ENCODE data around the gene C2CD3.
"Not testable (repeated sequence)": the region's sequence is repeated elsewhere in the genome, so short reads cannot be mapped to it uniquely, and the experiment has no call there.

The C2CD3 gene

DNA sequence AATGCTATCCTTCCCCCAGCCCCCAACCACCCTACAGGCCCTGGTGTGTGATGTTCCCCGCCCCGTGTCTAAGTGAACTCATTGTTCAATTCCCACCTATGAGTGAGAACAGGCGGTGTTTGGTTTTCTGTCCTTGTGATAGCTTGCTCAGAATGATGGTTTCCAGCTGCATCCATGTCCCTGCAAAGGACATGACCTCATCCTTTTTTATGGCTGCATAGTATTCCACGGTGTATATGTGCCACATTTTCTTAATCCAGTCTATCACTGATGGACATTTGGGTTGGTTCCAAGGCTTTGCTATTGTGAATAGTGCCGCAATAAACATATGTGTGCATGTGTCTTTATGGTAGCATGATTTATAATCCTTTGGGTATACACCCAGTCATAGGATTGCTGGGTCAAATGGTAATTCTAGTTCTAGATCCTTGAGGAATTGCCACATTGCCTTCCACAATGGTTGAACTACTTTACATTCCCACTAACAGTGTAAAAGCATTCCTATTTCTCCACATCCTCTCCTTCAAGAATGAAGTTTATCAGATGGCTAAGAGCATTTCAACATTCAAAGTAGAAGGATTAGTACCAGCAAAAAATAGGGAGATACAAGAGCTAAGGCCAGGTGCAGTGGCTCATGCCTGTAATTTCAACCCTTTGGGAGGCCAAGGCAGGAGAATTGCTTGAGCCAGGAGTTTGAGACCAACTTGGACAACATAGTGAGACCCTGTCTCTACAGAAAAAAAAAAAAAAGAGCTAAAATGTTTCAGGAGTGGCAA, 50.4 kb downstream of the C2CD3 start:
- not testable (repeated sequence) for DNase-seq

DNA sequence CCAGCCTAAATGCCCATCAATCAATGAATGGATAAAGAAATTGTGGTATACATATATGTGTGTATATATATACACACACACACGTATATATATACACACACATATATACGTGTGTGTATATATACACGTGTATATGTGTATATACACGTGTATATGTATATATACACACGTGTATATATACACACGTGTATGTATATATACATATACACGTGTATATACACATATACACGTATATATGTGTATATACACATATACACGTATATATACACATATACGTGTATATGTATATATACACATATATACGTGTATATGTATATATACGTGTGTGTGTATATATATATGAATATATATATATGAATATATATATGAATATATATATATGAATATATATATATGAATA, 54.1 kb downstream of the C2CD3 start:
- DNase-seq: no peak

DNA sequence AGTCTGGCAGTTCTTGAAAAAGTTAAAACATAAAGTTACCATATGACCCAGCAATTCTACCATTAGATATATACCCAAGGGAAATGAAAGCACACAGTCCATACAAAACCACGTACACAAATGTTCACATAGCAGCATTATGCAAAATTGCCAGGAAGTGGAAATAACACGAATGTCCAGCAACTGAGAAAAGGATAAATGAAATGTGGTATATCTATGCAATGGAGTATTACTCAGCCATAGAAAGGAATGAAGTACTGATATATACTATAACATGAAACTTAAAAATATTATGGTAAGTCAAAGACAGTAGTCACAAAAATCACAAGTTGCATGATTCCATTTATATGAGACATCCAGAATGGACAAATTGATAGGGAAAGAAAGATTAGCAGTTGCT, 57.9 kb downstream of the C2CD3 start:
- no peak for DNase-seq

DNA sequence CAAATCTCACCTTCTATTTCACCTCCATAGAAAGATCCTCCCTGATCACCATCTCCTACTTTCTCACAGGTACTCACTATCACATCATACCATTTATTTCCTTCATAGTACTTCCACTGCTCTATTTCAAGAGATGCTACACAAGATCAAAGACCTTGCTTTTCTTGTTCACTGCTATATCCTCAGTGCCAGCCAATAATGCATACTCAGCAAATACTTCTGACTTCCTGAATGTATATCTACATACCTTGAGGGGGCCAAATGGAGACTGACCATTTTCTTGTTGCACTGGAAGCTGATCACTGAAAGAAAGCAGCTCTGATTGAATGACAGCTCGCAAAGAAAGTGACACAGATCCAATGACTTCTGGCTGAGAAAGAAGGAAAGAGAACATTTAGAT, 64.7 kb downstream of the C2CD3 start:
- no peak for DNase-seq

DNA sequence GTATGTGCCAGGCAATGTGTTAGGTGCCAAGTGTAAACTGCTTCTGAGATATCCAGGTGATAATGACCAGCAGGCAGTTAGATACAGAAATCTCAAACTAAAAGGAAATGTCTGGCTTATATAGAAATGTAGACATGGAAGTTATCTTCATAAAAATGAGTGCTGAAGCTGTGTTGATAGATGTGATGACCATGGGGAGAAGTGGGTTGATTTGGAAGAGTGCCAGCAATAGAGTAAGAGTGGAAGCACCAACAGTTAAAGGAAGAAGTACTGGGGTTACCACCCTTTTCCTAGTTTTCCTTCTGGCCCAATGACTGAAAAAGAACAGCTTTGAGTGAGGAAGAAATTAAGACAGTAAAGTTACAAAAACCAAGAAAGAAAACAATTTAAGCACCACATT, 68.5 kb downstream of the C2CD3 start:
- DNase-seq: no peak

DNA sequence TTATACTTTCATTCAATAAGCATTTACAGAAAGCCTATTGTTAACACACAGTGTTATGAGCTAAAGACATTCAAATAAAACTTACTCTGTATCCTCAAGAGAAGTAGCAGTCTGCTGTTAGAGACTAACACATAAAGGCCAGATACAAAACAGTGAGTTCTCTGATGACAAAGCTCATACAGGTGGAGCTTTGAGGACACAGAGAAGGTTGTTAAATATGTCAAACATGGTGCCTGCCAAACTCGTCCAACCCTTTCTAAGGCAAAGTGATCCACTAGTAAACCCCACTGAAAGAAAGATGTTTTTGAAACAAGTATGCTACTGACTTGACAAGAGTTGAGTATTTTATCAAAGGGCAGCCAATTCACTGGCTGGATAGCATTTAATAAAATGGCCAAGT, 70.1 kb downstream of the C2CD3 start:
- DNase-seq: no peak

DNA sequence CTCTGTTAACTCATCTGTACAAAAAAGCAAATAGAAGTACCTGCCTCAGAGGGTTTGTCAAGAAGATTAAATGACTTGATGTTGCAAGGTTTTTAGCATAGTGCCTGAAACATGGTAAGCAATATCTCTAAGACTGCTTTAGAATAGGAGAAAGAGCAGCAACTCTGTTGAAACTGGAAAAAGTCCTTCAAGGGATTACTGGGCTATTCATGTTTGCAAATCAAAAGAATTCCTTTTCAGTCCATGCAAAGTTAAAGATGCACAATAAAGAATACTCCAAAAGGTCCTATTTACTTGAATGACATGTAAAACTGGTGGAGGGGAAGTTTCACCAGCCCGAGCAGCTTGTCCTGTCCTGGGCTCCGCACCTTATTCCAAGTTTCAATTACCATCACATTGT, 70.6 kb downstream of the C2CD3 start:
- no peak for DNase-seq

DNA sequence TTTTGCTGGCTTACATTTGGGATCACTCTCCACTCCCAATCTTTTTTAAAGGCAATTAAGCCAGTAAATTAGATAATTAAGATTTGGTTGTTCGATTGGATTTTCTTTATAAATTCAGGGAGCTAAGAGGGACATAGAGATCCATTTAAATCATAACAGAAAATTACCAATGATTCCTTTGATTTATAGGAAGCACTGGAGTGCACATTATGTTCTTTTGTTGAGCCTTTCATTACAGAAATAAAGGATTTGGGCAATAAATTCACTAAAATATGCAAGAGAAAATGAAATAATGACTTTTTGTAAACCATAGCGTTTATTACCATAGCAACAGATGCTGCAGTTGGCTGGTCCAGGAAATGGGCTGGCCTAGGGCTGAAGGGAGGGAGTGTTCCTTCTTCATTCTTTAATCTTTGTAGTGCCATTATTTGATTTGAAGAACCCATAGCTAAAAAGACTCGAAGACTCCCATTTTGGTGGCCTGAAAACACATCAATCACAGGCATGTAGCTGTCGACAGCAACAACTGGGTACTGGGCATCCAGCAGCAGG, 73.0 kb downstream of the C2CD3 start:
- DNase-seq: no peak

DNA sequence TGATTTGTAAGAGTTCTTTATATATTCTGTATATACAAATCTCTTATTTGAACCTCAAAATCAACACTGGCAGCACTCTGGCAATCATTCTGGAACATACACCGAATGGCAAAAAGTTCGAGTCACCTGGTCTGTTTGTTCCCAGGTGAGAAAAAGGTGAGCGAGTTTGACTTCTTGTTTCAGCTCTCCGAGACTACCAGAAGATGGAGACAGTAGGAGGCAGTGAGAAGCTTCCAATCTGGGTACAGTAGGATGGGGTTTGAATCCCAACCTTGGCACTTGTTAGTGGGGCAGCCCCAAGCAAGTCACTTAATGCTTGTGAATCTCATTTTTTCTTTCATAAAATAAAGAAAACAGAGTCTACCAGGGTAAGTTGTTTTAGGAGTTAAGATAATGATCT, 76.4 kb downstream of the C2CD3 start:
- DNase-seq: no peak

DNA sequence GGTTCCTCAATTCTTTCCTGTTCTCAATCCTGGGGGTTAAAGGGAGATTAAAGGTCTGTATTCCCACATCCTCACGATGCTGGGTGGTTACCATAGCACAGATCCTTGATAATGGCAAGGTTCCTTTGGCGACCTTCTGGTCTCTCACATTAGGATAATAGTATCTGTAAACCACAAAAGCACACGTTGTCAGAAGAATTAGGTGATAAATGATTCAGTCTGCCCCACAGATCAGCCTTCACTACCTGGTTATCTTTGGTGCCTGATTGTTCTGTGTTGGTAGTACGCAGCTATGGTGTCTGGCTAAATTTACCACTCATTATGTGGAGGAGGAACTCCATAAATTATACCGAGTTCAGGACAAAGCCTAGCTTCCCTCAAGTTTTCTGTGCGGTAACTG, 78.4 kb downstream of the C2CD3 start:
- no peak for DNase-seq

DNA sequence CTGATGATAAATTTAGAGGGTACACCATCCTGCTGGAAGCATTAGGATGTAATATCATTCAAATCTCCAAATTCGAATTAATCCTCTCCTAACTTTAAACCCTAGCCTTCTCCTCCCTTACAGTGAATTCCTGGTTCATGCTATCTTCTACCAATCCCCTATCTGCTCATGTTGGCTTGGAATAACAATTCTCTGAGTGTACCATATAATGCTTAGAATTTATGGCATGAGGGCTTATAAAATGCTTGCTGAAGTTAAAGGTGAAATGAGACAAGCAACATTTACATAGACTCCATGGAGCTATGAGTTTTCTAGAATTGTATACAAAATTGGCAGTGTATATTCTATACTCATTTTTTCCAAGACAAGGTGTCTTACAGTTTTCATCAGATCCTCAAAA, 79.3 kb downstream of the C2CD3 start:
- no peak for DNase-seq

DNA sequence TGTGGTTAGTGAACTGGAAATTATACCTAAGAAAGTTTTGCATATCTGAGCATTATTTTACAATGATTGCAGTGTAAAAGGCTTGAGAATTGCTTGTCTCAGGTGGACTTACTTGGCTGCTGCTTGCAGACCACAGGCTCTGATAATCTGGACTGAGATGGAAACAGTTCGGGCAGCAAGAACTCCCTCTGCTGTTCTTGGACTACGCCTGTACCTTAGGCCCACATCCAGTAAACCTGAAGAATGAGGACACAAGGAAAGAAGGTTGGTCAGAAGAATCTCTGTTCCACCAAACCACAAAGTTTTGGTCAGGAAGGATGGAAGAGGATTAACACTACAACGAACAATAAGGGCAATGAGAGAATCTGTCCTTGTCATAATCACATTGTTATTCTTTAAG, 80.1 kb downstream of the C2CD3 start:
- DNase-seq: no peak

DNA sequence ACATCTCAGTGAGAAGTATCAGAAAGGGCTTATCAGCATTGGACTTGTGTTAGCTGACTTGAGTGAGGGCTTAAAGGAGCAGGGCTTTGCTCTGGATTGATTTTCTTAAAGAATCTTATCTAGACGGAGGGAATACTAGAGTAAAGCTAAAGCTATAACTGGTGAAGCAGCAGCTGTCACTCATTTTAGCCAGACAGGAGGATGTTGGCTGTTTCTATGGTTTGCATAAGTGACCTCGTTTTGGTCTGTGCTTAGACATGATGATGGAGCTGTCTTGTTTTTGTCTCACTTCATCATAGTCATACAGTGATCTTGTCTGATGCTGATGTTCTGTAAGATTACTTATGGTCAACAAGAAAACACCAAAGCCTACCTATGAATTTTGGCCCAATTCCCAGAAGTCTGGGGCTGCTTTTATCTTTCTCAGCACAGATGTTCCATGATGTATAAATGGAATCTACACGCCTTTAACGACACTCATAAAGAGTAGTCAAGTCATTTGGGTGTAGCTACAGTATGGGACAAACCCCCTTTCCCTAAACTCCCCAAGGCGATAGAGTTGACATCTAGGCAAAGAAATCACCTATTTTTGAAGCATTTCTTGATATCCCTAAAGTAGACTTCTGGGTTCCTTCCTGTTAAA, 84.4 kb downstream of the C2CD3 start:
- no peak for DNase-seq

DNA sequence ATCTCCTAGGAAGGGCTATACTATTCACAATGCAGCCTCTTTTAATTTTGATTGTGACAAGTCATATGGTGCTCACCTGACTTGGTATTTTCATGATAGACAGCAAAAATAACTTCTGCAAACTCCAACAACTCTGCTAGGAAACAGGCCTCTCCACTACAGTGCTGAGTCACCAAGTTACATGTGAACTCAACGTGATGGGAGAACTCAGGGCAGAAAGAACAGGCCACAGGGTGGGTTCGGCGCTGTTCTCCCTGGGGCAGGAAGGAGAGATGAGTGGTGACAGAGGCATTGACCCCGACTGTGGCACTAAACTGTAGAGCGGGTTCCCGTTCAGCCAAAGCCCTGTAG, 85.3 kb downstream of the C2CD3 start:
- DNase-seq: no peak

DNA sequence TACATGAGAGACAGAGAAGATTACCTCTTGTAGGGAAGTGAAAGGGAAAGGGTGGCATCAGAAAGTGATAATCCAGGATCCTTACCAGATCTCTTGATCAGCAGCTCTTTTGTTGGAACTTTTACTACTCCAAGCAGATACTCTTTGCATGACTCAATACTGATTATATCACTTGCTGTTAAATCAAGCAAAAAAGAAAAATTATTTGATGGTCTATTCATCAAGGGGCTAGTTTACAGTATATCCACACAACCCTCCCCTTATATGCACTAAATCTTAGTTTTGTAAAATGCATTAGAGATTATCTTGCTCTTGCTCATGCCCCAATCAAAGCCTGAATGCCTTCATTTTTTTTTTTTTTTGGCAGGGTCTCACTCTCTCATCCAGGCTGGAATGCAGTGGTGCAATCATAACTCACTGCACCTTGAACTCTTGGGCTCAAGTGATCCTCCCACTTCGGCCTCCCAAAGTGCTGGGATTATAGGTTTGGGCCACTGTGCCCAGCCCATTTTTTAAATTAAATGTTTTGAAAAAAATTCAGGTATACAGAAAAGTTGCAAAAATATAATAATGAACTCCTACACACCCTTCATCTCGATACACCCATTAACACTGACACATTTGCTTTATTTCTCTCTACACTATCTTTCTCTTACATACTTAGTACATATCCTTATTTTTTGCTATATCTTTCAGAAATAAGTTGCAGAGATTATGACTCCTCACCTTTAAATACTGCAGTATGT, 85.8 kb downstream of the C2CD3 start:
- no peak for DNase-seq

DNA sequence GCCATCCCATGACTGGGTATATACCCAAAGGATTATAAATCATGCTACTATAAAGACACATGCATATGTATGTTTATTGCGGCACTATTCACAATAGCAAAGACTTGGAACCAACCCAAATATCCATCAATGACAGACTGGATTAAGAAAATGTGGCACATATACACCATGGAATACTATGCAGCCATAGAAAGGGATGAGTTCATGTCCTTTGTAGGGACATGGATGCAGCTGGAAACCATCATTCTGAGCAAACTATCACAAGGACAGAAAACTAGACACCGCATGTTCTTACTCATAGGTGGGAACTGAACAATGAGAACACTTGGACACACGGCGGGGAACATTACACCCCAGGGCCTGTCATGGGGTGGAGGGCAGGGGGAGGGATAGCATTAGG, 86.9 kb downstream of the C2CD3 start:
- DNase-seq: not testable (repeated sequence)

DNA sequence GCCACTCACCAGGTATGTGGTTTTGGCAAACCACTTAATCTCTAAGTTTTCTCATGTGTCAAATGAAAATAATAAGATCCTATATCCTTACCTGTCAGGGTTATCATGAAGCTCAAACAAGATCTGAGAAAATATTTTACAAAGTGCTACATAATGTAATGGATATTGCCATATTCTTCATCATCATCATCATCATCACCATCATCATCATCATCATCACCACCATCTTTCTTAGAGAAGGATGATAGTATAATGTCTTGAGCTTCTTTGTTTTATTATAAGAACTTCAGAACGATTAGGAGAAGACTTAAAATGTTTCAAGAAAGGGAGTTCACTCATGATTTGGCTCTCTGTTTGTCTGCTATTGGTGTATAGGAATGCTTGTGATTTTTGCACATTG, 89.4 kb downstream of the C2CD3 start:
- no peak for DNase-seq

DNA sequence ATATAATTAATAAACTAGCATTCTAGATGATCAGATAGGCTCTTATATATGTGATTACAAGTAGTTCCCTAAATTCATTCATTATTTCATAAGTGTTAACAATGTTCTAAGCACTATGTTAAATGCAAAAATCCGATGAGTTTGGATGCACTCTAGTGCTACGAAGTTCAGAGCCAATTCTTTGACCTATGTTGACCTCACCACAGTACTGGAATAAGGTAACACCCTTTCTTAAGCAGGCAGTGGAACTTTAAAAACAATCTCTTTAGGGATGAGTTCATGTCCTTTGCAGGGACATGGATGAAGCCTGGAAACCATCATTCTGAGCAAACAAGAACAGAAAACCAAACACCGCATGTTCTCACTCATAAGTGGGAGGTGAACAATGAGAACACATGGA, 93.6 kb downstream of the C2CD3 start:
- DNase-seq: no peak

DNA sequence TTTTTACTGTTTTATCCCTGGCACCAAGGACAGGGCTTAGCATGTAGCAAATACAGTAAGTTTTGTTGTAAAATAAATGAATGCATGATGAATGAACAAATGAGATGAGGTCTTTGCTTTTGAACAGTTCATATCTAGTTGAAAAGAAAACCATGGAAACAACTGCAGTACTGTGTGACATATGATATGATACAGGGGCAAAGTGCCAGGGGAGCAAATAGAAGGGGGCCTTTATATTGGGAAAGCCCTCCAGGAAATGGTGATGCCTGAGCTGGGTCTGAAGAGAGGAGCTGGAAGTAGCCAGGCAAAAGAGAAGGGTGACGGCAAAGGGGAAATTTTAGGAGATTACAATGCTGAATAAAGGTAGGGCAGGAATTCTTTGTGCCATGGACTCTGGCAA, 98.1 kb downstream of the C2CD3 start:
- no peak for DNase-seq

DNA sequence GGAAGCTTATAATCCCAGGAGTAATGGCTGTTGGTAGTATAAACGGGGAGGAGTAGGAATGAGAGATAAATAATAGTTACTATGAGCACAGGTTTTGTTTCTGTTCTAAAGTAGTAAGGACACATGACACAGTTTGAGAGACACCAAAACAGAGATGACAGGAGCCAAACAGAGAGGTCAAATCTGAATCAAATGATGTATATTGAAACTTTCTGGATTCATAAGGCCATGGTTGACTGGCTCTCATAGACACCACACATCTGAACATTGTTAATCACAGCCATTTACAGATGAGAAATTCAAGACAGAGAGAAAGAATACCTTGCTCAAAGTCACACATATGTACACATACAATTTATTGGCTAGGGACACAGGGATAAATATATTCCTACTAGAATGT, 98.5 kb downstream of the C2CD3 start:
- DNase-seq: no peak

DNA sequence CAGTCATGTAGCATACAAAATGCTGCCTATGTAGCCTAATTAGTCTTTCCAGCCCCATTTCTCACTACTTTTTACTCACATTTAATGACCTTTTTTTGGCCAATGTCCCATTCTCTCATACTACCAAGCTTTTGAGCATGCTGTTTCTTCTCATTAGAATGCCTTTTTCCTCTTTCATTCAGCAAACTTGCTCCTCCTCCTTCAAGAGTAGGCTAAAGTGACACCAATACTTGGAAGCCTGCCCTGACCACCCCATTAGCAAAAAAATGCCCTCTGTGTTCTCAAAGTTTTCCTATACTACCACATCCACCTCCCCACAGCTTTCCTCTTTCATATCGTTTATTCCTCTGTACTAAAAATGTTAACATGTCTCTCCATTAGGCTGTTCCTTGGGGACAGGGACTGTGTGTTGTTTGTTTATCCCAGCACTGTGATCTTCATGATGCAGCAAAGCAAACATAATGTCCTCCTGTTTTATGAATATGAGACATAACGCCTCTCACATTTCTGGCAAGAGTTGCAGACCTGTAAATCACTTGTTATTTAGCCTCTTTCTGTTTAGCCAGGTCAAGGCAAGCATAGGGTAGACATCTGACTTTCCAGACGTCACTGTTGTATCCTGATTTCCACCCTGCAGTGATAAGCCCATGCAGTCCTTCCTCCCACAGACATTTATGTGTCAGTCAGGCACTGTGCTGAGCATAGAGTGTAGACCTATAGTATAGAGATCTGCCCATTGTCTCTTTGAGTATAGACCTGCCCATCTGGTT, 99.9 kb downstream of the C2CD3 start:
- DNase-seq: no peak

DNA sequence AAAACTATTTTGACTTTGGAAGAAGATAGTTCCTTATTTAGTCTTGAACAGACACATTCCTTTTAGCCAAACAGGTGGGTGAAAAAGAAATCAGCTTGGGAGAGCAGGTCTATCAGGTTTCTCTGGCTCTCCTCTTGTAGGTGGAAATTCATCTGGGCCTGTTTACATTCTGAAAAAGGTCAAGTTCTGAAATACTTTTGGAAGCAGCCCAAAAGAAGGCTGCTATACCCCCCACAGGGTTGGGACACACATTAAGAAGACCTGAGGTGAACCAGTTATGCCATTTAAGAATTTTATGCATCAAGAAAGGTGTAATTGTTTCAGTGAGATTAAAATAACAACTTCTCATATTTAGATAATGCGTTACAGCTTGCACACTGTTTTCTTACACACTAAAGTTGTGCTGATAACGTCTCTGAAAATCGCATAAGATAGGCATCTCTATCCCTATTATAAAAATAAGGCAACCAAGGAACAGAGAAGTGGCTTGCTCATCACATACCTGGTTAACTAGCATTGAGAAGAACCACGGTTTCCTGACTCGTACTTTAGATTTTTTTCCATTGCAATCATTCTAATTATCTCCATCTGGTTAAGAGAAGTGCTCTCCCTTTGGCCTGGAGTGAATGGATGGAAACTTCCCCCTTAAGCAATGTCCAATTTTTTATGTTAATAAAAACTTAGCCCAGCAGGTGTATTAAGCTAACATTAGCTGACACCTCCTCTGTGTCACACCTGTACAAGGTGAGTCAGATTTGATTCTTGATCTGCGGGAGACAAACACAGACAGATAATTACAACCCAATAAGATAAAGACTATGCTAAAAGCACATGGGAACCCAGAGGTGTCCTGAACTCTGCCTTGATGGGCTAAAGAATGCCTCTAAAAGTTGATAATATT, 101.4 kb downstream of the C2CD3 start:
- no peak for DNase-seq

All from NCI-H1436 treated with DMSO at 0.1 percent for 48 hours (cell line).